HL-60/S4 treated with phorbol 12-myristate 13-acetate at 8.2 ng/mL for 4 days and 3 days (cell line): ENCODE results near the gene CAPN6.

Experiments
- in situ Hi-C: fragments of 300-500 bp; cut with MboI; formaldehyde crosslinking; loops from 2 replicates; pipeline ENCODE4 v1.15.0; 2022; ENCODE audit warnings: low sequenced_read_pairs

CAPN6 gene, protein sequence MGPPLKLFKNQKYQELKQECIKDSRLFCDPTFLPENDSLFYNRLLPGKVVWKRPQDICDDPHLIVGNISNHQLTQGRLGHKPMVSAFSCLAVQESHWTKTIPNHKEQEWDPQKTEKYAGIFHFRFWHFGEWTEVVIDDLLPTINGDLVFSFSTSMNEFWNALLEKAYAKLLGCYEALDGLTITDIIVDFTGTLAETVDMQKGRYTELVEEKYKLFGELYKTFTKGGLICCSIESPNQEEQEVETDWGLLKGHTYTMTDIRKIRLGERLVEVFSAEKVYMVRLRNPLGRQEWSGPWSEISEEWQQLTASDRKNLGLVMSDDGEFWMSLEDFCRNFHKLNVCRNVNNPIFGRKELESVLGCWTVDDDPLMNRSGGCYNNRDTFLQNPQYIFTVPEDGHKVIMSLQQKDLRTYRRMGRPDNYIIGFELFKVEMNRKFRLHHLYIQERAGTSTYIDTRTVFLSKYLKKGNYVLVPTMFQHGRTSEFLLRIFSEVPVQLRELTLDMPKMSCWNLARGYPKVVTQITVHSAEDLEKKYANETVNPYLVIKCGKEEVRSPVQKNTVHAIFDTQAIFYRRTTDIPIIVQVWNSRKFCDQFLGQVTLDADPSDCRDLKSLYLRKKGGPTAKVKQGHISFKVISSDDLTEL

DNA sequence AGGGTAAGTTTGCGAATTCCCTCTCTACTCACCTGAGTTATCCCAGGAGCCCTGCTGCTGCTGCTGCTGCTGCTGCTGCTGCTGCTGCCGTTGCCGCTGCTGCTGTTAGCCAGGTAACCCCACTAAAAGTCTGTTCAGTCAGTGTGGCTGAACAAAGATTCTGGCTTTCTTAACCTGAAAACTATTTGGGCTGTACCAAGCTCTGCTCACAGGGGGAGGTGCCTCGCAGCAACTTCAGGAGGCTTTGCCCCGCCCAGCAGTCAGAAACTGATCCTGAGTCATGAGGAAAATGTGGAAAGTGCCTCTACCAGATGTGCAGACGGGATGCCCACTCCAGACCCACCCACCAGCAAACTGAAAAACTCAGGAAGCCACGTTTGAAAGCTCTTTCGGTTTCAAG is at the start of gene CAPN6:
TSS of gene CAPN6 (minus strand) at position 145 of the 400 bp plus-strand sequence. CDS start 6,547 bp downstream, outside the sequence.
- in situ Hi-C loops: no loop called here

DNA sequence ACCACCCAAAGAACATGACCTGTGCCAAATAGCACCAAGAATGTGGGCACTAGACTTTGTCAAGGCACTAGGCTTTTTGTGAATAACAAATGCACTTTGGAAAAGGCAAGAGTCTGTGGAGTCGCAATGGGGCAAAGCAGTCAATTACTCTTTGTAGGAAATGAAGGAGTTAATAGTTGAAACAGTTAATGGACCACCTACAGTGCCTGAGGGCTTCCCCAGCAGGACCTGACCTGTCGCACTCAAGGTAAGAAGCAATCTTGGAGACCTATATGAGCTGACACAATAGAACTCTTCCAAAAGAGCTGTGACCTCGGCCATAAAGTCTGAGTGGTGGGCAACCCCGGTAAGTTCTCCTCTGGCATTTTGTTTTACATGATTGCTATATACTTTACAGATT is 49.2 kb upstream of the CAPN6 start:
- in situ Hi-C loops: no loop called here

DNA sequence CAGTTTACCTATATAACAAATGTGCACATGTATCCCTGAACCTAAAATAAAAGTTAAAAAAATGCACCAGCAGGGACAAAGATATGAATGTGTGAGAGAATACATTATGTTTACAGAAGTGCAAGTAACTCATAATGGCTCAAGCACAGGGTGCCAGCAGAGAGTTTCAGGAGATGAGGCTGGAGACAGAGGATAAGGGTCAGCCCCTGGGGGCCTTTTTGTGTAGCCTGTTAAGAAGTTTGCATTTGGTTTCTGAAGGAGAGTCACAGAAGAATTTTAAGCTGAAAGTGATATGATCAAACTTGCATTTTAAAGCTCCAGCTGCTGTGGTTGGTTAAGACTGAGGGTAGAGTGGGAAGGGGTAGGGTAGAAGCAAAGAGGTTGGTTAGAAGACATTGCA is 48.6 kb upstream of the CAPN6 start:
- in situ Hi-C loops: no loop called here

DNA sequence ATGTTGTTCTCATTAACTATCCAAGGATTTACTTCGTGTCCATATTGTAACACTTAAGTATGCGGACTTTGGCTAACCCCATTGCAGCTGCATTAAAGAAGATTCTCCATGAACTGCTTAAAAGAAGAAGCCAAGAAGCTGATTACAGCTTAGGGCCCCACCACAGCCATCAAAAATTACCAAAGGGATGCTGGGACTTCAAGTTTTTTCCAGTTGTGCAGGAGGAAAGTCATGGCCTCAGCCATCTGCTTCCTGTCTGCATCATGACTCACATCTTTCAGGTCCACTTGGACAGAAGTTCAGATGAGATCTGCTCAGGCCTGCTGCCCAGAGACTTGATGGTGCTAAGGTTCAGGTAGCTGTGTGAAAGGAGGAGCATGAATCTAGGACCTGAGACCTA is 38.8 kb upstream of the CAPN6 start:
- in situ Hi-C loops: no loop called here

DNA sequence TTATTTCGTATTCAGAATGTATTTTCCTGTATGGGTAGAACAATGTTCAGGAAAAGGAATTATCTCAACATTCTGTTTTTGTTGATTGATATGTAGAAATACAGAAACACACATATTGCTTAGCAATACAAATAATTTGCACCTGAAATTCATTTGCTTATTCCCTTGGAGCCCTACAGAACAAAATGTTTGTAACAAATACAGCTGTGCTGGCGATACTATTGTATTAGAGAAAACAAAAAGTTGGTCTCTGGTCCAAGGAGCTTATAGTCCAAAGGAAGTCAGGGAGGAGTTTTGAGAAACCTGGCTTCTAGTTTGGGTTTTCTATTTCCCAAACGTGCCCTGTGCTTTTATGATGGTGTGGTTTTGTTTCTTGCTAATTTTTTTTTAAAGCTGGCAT is 37.8 kb upstream of the CAPN6 start:
- in situ Hi-C loops: no loop called here

DNA sequence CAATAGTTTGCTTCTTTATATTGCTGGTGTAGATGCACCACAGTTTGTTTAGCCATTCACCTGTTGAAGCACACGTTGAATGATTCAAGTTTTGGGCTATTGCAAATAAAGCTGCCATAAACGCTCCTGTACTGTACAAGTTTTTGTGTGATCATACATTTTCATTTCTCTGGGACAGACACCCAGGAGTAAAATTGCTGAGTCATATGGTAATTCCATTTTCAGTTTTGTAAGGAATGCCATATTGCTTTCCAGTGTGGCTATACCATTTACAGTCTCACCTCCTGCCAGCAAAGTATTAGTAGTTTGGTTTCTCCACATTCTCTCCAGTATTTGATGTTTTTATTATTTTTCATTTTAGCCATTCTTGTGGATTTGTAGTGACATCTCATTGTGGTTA is 32.0 kb upstream of the CAPN6 start:
- in situ Hi-C loops: no loop called here

DNA sequence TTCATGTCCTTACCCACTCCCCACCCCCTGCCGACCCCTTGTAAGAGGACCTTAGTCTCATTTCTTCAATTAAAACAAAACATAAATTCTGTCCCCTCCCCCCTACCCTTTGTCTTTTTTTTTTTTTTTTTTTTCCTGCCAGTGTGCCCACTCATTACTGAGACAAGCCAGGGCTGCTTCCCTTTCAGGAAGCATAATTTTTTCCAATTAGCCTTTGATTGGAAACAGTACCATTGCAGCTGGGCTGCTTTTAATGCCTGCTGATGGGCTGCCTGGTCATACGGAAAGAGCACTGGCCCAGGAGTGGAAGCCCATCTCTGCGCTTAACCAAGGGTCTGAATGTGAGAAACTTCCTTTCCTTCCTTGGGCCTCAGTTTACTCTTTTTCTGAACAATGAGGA is 18.6 kb upstream of the CAPN6 start:
- in situ Hi-C loops: no loop called here

DNA sequence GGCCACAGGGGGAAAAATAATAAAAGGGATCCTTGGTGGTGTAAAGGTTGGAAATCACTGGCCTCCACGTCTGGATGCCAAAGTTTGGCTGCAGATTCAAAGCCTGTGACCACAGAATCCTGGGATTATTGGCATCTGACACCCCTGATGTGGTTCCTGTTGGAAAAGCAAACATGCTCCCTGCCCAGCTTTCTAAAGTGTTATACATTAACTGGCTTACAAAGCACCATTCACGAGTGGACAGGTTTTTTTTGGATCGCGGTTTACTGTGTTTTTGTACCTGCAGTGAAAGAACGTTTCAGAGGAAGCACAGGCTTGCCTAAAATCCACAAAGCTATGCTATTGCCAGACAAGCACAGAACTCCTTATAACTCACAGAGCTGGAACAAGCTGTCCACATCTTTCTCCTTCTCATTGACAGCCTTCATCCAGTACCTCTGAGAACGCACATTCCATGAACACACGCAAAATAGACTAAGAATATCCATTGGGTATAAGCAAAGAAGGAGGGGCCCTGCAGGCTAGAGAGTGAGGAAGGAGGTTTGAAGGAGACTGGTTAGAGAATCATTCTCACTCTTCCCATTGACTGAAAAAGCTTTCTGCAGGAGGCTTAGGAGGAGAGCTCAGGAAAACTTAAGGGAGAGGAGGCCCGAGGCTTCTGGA is 14.5 kb upstream of the CAPN6 start:
- in situ Hi-C loops: no loop called here

DNA sequence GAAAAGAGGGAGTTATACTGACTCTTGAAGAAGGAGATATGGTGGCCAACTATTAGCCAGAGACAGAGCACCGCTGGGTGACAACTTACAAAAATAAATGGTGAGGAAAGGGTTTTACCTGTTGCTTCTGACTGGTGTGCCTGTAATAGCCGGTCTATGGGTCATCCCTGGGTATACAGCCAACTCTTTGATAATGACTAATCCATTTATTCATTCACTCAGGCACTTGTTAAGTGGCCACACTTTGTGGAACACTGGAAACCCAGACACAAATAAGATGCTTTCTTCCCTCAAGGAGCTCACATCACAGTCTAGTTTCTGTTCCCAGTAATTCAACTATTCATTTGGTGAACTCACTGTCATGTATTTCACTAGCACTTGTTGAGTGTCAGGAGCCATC is 13.2 kb upstream of the CAPN6 start:
- in situ Hi-C loops: no loop called here

DNA sequence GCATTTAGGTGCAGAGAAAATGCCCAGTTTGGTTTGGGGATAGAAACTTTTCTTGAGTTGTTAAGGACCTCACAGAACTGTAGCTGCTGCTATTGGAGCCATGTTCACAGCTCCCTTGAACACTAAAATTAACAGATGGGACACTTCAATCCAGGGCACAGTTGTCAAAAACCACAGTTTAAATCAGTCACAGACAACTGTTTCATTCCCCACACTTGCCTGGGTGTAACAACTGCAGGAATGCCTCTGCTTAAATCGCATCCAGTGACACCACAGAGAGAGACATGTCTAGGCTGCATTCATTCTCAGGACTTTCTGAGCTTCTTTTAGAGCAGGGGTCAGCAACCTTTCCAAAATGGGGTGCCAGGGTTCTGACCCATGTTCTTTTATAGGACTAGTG is 12.7 kb upstream of the CAPN6 start:
- in situ Hi-C loops: no loop called here

DNA sequence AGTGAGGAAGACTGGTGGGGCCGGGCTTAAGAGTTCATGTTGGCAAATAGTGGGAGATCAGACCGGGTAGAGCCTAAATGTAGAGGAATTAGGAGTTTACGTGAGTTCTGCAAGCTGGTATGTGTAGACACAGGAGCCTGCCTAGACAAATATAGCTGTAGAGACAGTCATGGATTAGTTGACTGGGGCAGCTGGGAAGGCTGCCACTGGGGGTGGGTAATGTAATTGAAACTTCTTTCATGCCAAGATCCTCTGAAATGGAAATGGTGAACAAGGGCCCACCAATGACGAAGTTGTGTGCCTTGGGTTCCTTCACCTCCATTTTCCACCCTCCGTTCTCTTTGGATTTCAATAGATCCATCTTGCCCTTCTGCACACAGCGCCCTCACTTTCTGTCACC is 11.9 kb upstream of the CAPN6 start:
- in situ Hi-C loops: no loop called here

DNA sequence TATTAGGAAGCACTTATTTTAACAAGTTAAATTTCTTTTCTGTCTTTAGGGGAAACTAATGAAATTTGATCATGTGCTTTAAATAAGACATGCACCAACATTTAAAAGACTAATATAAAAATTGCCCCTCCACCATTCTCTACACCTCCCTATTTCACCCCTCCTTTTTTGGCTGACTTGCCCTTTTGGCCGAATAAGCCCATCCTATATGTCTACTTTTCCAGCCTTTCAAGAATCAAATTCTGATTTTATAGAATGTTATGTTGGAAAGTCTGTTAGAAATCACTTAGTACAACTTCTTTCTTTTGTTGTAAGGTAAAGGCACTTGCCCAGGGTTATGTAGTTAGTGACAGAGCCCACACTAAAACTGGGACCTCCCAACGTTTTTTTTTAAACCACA is 1.8 kb downstream of the CAPN6 start:
- in situ Hi-C loops: no loop called here

DNA sequence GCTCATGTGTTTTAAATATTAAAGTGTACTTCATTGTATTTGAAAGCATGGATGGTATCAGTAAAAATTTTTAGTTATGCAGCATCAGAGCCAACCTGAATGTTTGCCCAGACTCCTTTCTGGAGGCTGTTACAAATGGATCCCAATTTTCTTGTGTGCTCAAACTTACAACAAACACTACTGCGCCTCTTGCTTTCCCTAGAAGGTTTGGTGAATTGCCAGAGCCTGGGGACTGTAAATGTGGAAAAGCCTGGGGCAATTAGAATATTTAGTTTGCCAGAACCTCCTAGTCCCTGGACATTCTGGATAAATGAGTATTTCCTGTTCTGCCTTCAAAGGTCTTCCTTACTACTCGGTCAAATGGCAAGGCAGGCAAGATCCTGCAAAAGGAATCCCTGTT is 4.8 kb downstream of the CAPN6 start:
- in situ Hi-C loops: no loop called here

DNA sequence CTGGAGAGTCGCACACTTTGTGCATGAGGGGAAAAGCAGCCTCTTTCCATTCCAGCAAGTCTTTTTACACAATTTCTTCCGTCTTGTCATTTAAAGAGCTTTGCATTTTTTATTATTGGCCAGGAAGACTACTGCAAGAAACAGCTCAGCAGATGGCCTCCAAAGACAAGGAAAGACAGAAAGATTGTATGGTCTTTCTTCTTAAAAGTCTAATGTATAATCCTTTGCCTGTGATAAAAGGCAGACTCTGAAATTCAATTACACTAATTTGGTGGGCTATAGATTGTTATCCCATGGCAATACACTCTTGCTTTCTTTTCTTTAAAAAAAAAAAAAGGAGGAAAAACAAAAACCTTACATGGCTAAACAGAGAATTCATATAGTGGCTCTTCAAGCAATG is 5.9 kb downstream of the CAPN6 start:
- in situ Hi-C loops: no loop called here

DNA sequence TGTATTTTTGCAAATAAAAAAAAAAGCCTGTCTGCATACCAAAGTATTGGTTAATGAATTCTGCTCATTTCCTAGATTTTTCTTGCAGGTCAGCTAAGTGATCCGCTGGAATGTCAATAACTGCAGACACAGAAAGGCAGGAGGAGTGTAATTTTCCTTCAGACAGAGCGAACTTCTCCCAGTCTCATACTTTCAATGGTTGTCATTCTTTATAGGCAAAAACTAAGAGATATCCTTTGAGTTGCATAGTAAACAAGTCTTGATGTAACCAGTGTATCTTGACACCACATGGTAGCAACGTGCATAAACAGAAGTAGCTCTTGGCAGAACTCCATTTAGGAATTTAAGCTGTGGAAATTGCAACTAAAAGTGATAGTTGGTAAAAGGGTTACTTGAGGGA is 8.2 kb downstream of the CAPN6 start:
- in situ Hi-C loops: no loop called here

DNA sequence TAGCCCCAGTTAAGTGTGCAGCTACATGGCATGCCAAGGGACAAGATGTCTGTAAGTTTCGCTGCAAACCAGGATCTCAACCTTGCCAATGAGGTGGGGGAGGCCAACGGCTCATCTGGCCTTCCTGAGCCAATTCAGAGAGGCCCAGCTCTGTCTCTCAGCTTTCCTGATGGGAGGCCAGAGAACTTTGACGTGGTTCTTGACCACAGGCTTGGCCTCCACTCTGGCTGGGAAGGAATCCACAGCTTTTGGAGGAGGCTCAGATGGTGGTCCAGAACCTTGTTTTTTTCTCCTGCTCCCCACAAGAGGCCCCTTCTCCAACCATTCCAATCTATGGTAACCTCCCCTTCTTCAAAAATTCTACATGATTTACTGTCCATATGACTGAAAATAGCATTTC is 9.8 kb downstream of the CAPN6 start:
- in situ Hi-C loops: no loop called here

DNA sequence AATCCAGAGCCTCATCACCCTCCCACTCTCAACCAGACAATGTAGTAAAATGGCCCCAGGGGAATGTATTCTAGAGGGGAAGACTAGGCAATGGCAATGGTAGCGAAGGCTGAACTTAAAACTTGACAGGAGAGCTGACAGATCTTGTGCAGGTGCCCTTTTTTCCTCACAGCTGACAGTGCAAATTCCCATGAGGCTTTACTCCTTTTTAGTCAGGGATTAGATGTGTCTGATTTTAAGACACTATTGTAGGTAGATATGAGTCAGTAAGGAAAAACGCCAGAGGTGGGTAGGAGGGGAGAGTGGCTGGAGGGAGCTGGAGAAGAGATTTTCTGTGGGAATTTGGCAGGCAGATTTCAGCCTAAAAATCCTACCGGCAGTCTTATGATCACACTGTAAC is 10.7 kb downstream of the CAPN6 start:
- in situ Hi-C loops: no loop called here

DNA sequence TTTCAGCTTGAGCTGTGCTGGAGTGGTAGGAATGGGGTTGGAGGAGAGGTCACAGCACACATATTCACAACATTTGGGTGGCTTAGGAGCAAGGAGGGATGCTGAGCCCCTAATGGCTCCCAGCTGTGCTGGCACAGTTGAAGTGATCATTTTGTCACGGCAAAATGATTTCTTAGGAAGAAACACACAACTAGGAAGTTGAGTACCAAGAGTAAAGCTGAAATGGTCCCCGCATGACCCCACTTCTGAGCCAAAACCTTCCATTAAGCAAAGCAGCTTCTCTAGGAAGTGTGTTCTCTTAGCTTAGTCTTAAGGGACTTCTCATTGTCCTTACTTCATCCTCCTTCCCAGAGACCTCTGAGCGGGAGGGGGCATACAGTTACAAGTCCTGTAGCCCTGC is 12.6 kb downstream of the CAPN6 start:
- in situ Hi-C loops: no loop called here

DNA sequence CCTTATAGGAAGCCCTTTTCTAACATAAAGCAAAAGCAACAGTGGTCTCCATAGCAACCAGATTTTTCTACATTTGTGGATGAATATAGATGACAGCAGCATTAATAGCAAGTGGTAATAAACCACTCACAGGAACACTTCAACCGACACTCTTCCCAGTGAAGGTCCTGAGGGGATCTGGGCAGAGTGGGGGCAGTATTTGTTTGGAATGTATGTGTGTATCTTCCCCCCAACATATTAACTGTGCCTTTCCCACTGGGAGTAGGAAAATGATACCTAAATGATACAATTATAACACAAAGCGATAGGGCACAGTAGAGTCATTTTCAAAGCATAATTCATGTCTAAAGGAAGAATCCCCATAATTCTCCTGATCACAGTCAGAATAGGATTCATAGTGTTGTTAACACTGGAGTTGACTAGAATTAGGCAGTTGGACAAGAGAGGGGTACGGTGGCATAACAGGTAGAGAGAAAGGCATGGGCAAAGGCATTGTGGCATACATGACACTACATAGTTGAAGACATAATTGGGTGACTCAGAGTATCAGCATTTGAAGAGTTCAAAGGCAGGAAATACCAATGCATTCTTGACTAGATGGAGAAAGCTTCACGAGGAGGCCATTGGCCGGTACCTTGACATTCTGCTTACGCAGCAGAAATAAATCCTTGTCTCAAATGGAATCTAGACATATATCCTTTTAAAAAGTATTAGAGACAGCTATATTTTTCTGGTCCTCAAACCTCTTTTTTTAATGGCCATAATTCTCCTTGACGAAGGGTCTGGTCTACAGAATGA is 15.2 kb downstream of the CAPN6 start:
- in situ Hi-C loops: no loop called here

DNA sequence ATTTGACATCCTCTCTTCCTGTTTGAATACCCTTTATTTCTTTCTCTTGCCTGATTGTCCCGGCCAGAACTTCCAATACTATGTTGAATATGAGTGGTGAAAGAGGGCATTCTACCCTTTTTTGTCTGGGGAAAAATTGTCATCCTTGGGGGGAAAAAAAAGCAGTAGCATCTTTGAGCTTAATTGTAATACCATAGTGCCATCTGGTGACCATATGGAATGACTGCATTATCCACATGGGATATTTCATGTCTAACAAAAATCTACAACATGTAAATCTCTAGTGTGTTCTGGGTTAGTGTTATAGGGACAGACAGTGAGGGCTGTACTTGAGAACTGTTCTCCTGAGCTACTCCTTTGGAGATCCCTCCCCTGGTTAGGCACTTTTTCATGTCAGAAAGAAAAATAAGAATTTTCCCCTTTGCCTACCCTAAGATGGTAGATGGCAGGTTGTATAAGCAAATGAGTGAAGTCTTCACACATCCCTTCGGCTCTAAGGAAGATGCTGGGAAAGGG is 26.0 kb downstream of the CAPN6 start:
- in situ Hi-C loops: no loop called here

DNA sequence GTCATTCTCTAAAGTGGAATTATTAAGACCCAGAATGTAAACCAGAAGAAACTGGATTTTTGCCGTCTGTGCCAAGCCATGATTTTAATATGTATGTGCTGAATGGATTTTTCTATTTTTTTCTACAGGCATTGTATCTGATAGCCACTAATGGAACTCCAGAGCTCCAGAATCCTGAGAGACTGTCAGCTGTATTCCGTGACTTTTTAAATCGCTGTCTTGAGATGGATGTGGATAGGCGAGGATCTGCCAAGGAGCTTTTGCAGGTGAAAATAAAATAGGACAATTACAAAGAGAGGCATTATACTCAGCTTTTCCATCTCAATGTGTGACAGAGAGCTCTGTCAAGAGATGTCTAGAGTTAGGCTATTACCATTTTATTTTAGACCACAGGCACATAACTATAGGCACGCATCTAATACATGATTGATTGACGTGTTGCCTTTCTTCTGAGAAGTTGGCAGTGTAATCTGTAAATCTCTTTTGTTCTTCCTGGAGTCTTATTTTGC is 53.9 kb downstream of the CAPN6 start:
- in situ Hi-C loops: no loop called here
